CD4-positive, CD25-positive, alpha-beta regulatory T cell (primary cell): ENCODE results near the gene ABCA4. TPM values are rescaled to one million over a fixed set of nuclear protein-coding genes. Genes with fewer than 3 reads are reported as not detected.

Experiments used
- ATAC-seq, 2 donors: fragments of 150-1000 bp; cut with Tn5 transposase; one replicate each; pipeline ENCODE4 v1.10.0; 2021; ENCODE audit warnings: low read depth in 2 of 2, moderate number of reproducible peaks in 2 of 2, moderate library complexity in 1 of 2
- DNase-seq, 3 donors: peaks; one replicate each; pipeline versions ENCODE4 v3.0.0 to v3.0.0-alpha.2; 2012 to 2022; ENCODE audit warnings: mixed read lengths in 1 of 3
- H3K27ac ChIP-seq: one replicate; pipeline ENCODE4 v1.7.0; 2013; ENCODE audit warnings: mild to moderate bottlenecking, low read length; ENCODE audit not compliant: insufficient read depth, poor library complexity, severe bottlenecking
- H3K27me3 ChIP-seq: one replicate; pipeline ENCODE4 v1.7.0; 2013; ENCODE audit warnings: low read length; ENCODE audit not compliant: control insufficient read depth, insufficient read depth
- H3K36me3 ChIP-seq: one replicate; pipeline ENCODE4 v1.7.0; 2013; ENCODE audit warnings: mild to moderate bottlenecking, low read length, moderate library complexity; ENCODE audit not compliant: control insufficient read depth, insufficient read depth
- H3K4me1 ChIP-seq: 2 replicates; pipeline ENCODE4 v1.7.0; 2013; ENCODE audit warnings: mild to moderate bottlenecking, low read length; ENCODE audit not compliant: insufficient read depth, control insufficient read depth, poor library complexity, severe bottlenecking
- H3K4me3 ChIP-seq: one replicate; pipeline ENCODE4 v1.7.0; 2013; ENCODE audit warnings: low read depth, mild to moderate bottlenecking, low read length, moderate library complexity
- H3K9me3 ChIP-seq, 2 experiments: 1 replicate in 1 of 2; 2 replicates in 1 of 2; pipeline ENCODE4 v1.7.0; 2013; ENCODE audit warnings: low read length in 2 of 2, mild to moderate bottlenecking in 1 of 2, moderate library complexity in 1 of 2; ENCODE audit not compliant: control insufficient read depth in 2 of 2
- H3K27ac Mint-ChIP-seq, 3 donors: one replicate each; pipeline ENCODE4 v1.8.0; 2020 to 2022; ENCODE audit warnings: mild to moderate bottlenecking in 3 of 3, mixed read lengths in 3 of 3, moderate library complexity in 2 of 3
- H3K27me3 Mint-ChIP-seq: one replicate; pipeline ENCODE4 v1.8.0; 2022; ENCODE audit warnings: mild to moderate bottlenecking, mixed read lengths
- H3K36me3 Mint-ChIP-seq: one replicate; pipeline ENCODE4 v1.8.0; 2020; ENCODE audit warnings: mixed read lengths
- H3K4me1 Mint-ChIP-seq, 4 donors: one replicate each; pipeline ENCODE4 v1.8.0; 2020 to 2022; ENCODE audit warnings: mixed read lengths in 4 of 4, mild to moderate bottlenecking in 1 of 4
- H3K4me3 Mint-ChIP-seq, 4 donors: one replicate each; pipeline ENCODE4 v1.8.0; 2020 to 2022; ENCODE audit warnings: mild to moderate bottlenecking in 4 of 4, mixed read lengths in 4 of 4, moderate library complexity in 3 of 4
- H3K9me3 Mint-ChIP-seq, 7 donors: one replicate each; pipeline ENCODE4 v1.8.0; 2020 to 2022; ENCODE audit warnings: mixed read lengths in 7 of 7, mild to moderate bottlenecking in 3 of 7, moderate library complexity in 2 of 7
- polyA plus RNA-seq, 4 donors: library from polyadenylated mRNA; unstranded; fragments of 300-500 nt; fragmentation: Illumina TruSeq; gene quantifications; one replicate each; pipeline ENCODE4 v1.2.3, GENCODE V29; 2021
- total RNA-seq: library from RNA; stranded (reverse); gene quantifications from one replicate; pipeline ENCODE4 v1.2.3, GENCODE V29; 2022

Gene ABCA4
- total and polyA plus RNA-seq, 5 donors from 2014 or later, result not detected

DNA sequence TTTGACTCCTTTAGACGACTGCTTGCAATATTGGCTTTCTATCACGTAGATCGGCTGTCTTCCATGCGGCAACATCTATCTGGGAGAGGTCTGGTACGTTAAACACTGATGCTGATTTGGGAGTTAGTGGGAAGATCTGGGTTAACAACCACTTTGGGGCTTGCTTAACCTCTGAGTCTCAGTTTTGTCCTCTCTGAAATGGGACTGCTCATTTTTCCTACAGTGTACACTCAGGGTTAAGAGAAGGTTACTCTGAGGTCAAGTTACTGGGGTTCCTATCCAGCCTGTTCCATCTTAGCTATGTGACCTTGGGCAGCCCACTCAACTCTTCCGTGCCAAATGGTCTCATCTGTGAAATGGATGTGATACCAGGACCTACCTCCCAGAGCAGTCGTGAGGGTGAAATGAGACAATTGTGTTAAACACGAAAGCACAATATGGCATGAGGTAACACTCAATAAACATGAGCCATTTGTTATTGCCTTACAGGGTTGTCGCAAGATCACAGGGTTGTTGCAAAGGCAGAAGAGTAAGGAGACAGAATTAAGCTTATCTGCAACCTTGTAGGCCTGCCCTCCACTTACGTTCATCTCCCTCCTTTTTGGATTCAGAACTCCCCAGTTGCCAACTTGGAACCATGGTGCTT, 5.6 kb downstream of the ABCA4 start:
- Histone ChIP-seq H3K4me3 (no peak overlapping the region), H3K27ac (no peak overlapping the region), H3K36me3 (no peaks in the 10 kb centered on the region), H3K9me3 (no peaks in the 10 kb centered on the region), H3K27me3 (no peaks in the 10 kb centered on the region), H3K4me1 (no peaks in the 10 kb centered on the region)
- Mint-ChIP-seq H3K4me3 (no peak overlapping the region), H3K27me3 (peaks cover 4% of the 10 kb centered on the region), H3K4me1 (no peaks in the 10 kb centered on the region), H3K36me3 (no peaks in the 10 kb centered on the region), H3K27ac (no peak overlapping the region), H3K9me3 (peaks cover 0 to 2% (median 0%) of the 10 kb centered on the region in 7 donors)
- DNase-seq (no peak), ATAC-seq (no peak)

DNA sequence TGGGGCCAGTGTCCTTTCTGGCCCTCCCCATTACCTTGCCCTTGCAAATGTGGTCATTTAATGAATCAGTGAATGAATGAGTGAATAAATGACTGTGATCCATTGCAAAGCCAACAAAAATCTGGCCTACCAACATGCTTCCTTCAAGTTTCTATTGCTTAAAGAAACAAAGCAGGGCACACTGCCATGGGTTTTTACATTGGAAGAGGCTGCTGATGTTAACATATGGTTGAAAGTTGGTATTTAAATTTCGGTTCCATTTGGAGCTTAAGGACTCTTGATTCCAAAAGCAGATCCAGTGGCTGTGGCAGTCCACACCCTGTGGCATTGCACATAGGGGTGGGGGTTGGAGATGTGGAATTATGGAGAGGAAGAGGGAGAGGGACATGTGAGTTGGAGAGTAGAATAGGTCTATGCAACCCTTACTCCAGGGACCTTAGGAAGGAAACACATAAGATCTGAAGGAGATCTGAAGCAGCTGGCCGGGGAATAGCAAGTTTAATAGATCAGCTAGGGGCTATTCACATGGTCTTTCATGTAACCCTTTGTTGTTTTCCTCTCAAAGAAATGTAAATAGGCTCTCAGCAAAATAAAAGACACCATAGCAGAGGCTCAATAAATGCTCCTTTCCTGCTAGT, 7.2 kb downstream of the ABCA4 start:
- Histone ChIP-seq H3K27ac (no peak overlapping the region), H3K4me3 (no peak overlapping the region), H3K27me3 (no peaks in the 10 kb centered on the region), H3K36me3 (no peaks in the 10 kb centered on the region), H3K4me1 (no peaks in the 10 kb centered on the region), H3K9me3 (no peaks in the 10 kb centered on the region)
- H3K27me3 Mint-ChIP-seq, result peaks cover 4% of the 10 kb centered on the region
- H3K27ac Mint-ChIP-seq, result no peak overlapping the region
- ATAC-seq (no peak), DNase-seq (no peak)
- H3K4me1 Mint-ChIP-seq, result no peaks in the 10 kb centered on the region
- H3K4me3 Mint-ChIP-seq, result no peak overlapping the region
- no peaks in the 10 kb centered on the region for H3K36me3 Mint-ChIP-seq
- H3K9me3 Mint-ChIP-seq, result peaks cover 0 to 2% (median 0%) of the 10 kb centered on the region in 7 donors

DNA sequence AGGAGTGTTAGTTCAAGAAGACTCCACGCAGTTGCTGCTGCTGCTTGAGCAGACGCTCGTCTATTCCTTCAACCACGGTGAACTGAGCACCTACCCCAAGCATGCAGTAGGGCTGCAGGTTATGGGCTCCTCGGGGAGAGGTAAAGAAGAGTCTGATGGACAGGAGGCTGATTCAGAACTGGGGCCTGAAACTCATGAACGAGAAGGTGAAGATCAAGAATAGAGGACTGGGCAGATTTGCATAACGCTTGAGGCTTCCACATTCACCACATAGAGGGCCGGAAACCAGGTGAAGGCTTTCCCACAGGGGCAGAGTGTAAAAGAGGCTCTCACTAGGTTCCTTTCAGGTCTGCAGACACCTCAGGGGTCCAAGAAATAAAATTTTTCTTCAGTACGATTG, 9.1 kb downstream of the ABCA4 start:
- Histone ChIP-seq H3K9me3 (no peaks in the 10 kb centered on the region), H3K4me3 (no peak overlapping the region), H3K36me3 (no peaks in the 10 kb centered on the region), H3K27me3 (no peaks in the 10 kb centered on the region), H3K4me1 (no peaks in the 10 kb centered on the region), H3K27ac (no peak overlapping the region)
- H3K4me1 Mint-ChIP-seq, result peaks cover 0 to under 1% (median 0%) of the 10 kb centered on the region in 4 donors
- ATAC-seq, result no peak
- H3K27ac Mint-ChIP-seq, result no peak overlapping the region
- H3K27me3 Mint-ChIP-seq, result peaks cover 7% of the 10 kb centered on the region
- no peak for DNase-seq
- H3K9me3 Mint-ChIP-seq, result peaks cover 0 to 2% (median 0%) of the 10 kb centered on the region in 7 donors
- H3K4me3 Mint-ChIP-seq, result no peak overlapping the region
- H3K36me3 Mint-ChIP-seq, result no peaks in the 10 kb centered on the region

DNA sequence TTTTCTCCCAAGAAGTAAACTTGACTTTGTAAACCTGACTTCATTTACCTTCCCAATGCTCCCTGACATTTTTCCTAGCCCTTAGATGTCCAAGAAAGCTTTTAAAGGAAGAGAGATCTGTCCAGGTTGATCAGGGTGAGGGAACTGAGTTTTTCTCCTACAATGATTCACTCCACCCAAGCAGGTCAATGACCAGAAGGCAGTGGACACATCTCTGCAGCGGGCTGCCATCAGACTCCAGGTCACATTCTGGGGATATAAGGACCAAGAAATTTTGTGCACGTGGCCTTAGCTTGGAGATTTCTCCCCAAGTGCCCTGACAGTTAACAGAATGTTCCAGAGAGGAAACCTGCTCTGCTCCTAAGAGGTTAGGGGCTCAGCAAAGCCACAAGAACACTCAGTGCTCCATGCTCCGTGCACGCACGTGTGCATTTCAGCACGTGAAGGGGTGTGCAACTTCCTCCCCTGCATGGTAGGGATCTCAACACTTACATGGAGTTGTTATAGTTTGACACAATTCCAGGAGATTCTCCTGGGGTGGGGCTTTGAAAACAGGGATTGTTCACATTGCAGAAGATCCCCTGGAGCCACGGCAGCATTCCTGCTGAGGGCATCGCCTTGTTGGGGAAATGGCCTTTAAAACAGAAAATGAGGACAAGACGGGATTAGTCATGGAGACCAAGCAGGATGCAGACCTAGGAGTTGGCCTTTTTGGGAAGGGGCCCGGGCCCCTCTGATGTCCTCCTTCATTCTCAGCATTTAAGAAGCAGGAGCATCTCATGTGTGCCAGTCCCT, 9.8 kb downstream of the ABCA4 start:
- Histone ChIP-seq H3K27me3 (no peaks in the 10 kb centered on the region), H3K4me3 (no peak overlapping the region), H3K27ac (no peak overlapping the region), H3K36me3 (no peaks in the 10 kb centered on the region), H3K4me1 (no peaks in the 10 kb centered on the region), H3K9me3 (no peaks in the 10 kb centered on the region)
- DNase-seq (no peak), ATAC-seq (no peak)
- H3K27me3 Mint-ChIP-seq, result peaks cover 7% of the 10 kb centered on the region
- H3K36me3 Mint-ChIP-seq, result no peaks in the 10 kb centered on the region
- H3K9me3 Mint-ChIP-seq, result peaks cover 0 to 1% (median 0%) of the 10 kb centered on the region in 7 donors
- H3K4me3 Mint-ChIP-seq, result no peak overlapping the region
- no peak overlapping the region for H3K27ac Mint-ChIP-seq
- H3K4me1 Mint-ChIP-seq, result peaks cover 0 to 3% (median 0%) of the 10 kb centered on the region in 4 donors

DNA sequence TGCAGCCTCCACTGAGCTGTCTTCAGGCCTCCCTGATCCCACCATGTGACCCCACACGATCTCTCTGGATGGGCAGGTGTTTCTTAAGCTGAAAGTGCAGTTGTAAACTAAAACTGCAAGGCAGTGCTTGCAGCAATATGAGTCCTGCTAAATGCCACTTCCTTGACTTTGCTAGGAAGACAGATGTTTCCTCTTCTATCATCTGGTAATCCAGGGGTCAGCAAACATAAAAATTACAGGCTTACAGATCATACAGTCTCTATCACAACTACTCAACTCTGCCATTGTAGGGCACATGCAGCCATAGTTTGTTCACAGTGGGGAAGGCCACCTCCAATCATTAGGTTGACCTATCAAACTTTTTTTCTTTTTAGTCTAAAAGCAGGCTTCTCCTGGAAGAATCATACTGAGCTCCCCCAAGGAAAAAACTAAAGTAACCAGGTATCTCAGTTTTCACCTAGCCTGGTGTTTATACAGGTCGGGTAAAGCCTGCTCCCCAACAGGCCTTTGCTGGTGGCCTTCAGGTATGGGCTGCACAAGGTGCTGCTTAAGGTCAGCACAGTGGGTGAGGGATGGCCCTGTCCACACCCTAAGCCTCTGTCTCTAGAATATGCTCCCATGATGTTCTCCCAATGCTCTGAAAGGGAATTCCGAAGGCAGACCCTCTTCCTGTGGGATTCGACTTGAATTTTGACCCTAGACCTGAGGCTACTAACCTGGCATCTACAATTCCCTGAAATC, 10.8 kb downstream of the ABCA4 start:
- Histone ChIP-seq H3K27me3 (no peaks in the 10 kb centered on the region), H3K4me3 (no peak overlapping the region), H3K27ac (no peak overlapping the region), H3K9me3 (no peaks in the 10 kb centered on the region), H3K4me1 (no peaks in the 10 kb centered on the region), H3K36me3 (no peaks in the 10 kb centered on the region)
- H3K36me3 Mint-ChIP-seq, result no peaks in the 10 kb centered on the region
- H3K4me1 Mint-ChIP-seq, result peaks cover 0 to 3% (median 0%) of the 10 kb centered on the region in 4 donors
- no peak overlapping the region for H3K4me3 Mint-ChIP-seq
- DNase-seq (no peak), ATAC-seq (no peak)
- H3K27ac Mint-ChIP-seq, result no peak overlapping the region
- peaks cover 8% of the 10 kb centered on the region for H3K27me3 Mint-ChIP-seq
- H3K9me3 Mint-ChIP-seq, result peaks cover 0 to 1% (median 0%) of the 10 kb centered on the region in 7 donors

DNA sequence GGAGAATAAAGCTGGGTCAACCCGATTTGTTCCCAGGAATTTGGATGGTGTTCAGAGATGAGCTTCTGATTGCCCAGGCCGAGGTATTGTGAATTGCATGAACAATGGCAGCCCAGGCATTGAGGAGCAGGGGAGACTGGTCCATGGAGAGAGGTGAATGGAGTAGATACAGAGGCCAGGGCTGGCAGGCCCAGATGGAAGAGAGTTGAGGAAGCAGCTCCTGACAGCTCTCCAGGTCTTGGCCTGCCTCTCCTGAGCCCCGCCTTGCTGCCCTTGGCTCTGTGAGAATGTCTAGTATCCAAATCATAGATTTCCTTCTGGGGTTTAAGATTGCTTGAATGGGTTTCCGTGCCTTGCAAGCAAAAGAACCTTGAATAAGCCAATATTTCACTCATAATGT, 11.5 kb downstream of the ABCA4 start:
- no peak overlapping the region for H3K4me3 ChIP-seq
- peaks cover 14% of the 10 kb centered on the region for H3K27me3 Mint-ChIP-seq
- no peaks in the 10 kb centered on the region for H3K4me1 ChIP-seq
- H3K27me3 ChIP-seq, result no peaks in the 10 kb centered on the region
- H3K27ac Mint-ChIP-seq, result no peak overlapping the region
- DNase-seq (no peak), ATAC-seq (no peak)
- no peaks in the 10 kb centered on the region for H3K36me3 Mint-ChIP-seq
- peaks cover 0 to 3% (median 0%) of the 10 kb centered on the region in 4 donors for H3K4me1 Mint-ChIP-seq
- no peaks in the 10 kb centered on the region for H3K36me3 ChIP-seq
- peaks cover 0 to 1% (median 0%) of the 10 kb centered on the region in 7 donors for H3K9me3 Mint-ChIP-seq
- no peak overlapping the region for H3K27ac ChIP-seq
- no peak overlapping the region for H3K4me3 Mint-ChIP-seq
- no peaks in the 10 kb centered on the region for H3K9me3 ChIP-seq

DNA sequence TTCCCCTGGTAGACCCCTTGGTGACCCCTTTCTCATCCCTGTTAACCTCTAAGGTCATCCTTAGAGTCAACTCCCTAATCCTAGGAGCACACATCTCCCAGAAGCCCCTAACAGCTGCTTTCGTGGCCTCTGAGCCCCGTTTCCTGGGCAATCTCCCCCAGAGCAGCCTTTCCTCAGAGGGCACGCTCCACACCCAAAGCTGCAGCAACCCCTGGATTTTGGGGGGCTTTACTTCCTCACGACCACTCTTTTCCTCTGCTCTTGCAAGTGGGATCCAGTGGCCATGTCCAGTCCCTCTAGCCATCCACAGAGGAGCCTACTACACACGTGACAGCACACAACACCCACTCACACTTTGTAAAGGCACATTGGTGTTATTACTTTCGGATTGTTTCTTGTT, 13.8 kb downstream of the ABCA4 start:
- H3K9me3 ChIP-seq, result no peaks in the 10 kb centered on the region
- no peaks in the 10 kb centered on the region for H3K4me1 ChIP-seq
- no peaks in the 10 kb centered on the region for H3K36me3 Mint-ChIP-seq
- H3K4me1 Mint-ChIP-seq, result peaks cover 0 to 3% (median 0%) of the 10 kb centered on the region in 4 donors
- H3K27ac Mint-ChIP-seq, result no peak overlapping the region
- H3K27me3 Mint-ChIP-seq, result peaks cover 14% of the 10 kb centered on the region
- no peak overlapping the region for H3K4me3 ChIP-seq
- H3K27me3 ChIP-seq, result no peaks in the 10 kb centered on the region
- H3K4me3 Mint-ChIP-seq, result no peak overlapping the region
- H3K27ac ChIP-seq, result no peak overlapping the region
- DNase-seq (no peak), ATAC-seq (no peak)
- H3K36me3 ChIP-seq, result no peaks in the 10 kb centered on the region
- H3K9me3 Mint-ChIP-seq, result peaks cover 0 to 1% (median 0%) of the 10 kb centered on the region in 7 donors
